Measurements from ENCODE around the gene EPHB1. TPM values are rescaled to one million over a fixed set of nuclear protein-coding genes. Genes with fewer than 3 reads are reported as not detected.
"Not testable (repeated sequence)": the region's sequence is repeated elsewhere in the genome, so short reads cannot be mapped to it uniquely, and the experiment has no call there.

EPHB1 gene
- total RNA-seq, 1 experiment from 2014 or later: not detected

- DNase-seq (ENCODE audit: low read depth, low spot score): no peak
- in situ Hi-C loops (cut with HindIII; ENCODE audit: low pct_unique_long_range_greater_than_20kb, low sequenced_read_pairs): no loop called here
These were observed 260.4 kb downstream of the EPHB1 start for GRCh38 chr3:135055449-135055848.

DNA sequence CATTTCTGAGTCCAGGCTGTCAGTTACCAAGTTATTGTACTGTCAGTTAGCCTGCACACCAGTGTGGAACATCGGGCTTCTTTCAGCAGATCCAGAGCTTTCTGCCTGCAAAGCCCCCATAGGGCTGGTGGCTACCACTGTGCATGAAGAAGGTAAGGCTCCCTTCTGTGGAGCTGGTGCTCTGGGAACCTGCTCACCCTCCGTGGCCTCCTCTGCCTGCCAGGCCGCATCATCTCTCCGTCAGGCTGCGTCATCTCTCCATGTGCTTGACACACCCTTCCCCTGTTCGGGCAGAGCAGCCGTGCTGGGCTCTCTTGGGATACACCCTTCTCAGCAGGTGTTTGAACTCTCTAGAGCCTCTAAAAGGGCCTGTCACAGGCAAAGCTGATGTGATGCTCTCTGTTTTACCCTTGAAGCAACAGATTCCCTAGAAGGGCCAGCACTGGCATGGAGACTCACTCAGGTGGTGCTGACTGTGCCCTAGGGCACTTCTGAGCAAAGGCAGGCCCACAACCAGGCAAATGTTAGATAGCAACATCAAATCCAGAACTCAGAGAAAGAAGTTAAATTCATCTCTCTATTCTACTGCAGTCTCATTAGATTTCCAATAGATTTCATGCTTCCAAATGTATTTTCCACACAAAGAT is 261.1 kb downstream of the EPHB1 start:
- in situ Hi-C loops (cut with HindIII; ENCODE audit: low pct_unique_long_range_greater_than_20kb, low sequenced_read_pairs): no loop called here
- DNase-seq (ENCODE audit: low read depth, low spot score): no peak

GRCh38 chr3:135056733-135057310 is 261.8 kb downstream of the EPHB1 start:
- in situ Hi-C loops (cut with HindIII; ENCODE audit: low pct_unique_long_range_greater_than_20kb, low sequenced_read_pairs): no loop called here
- no peak for DNase-seq (ENCODE audit: low read depth, low spot score)

- no peak for DNase-seq (ENCODE audit: low read depth, low spot score)
These were observed 262.9 kb downstream of the EPHB1 start for GRCh38 chr3:135057996-135058395.

DNA sequence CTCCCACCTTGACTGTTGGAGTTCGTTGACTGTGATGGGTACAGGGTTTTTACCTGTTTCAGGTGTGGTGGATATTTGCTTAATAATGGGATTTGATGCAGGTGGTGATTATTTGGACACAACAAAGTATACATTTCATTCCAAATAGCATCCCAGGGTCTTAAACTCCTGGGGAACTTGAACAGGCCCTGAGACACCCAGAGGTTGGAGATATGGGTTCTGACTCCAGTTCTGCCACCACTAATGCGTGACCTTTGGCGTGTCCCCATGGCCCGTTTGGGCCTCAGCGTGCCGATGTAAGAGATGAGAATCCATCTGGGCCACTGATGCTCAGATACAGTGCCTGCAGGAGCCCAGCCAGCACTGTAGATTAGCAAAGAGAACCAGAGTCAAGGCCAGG is 264.5 kb downstream of the EPHB1 start:
- DNase-seq (ENCODE audit: low read depth, low spot score): no peak
- in situ Hi-C loops (cut with HindIII; ENCODE audit: low pct_unique_long_range_greater_than_20kb, low sequenced_read_pairs): no loop called here

More at GRCh38 chr3:135057996-135058395, 262.9 kb downstream of the EPHB1 start:
- in situ Hi-C loops (cut with HindIII; ENCODE audit: low pct_unique_long_range_greater_than_20kb, low sequenced_read_pairs): no loop called here

DNA sequence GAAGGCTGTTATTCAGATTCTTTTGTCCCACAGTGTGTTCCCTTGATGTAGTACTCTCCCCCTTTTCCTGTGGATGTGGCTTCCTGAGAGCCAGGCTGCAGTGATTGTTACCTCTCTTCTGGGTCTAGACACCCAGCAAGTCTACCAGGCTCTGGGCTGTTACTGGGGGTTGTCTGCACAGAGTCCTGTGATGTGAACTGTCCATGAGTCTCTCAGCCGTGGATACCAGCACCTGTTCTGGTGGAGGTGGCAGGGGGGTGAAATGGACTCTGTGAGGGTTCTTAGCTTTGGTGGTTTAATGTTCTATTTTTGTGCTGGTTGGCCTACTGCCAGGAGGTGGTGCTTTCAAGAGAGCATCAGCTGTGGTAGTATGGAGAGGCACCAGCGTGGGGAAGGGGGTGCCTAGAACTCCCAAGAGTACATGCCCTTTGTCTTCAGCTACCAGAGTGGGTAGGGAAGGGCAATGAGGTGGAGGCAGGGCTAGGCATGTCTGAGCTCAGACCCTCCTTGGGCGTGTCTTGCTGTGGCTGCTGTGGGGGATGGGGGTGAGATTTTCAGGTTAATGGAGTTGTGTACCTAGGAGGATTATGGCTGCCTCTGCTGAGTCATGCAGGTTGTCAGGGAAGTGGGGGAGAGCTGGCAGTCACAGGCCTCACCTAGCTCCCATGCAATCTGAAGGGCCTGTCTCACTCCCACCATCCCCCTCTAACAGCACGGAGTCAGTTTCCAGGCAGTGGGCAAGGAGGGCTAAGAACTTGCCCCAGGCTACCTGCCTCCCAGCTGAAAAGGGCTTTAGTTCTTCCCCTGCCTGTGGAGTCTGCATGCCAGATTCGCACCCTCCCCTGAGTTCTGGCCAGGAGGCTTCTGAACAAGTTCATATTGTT is 272.0 kb downstream of the EPHB1 start:
- DNase-seq (ENCODE audit: low read depth, low spot score): peak; percentile 21
- in situ Hi-C loops (cut with HindIII; ENCODE audit: low pct_unique_long_range_greater_than_20kb, low sequenced_read_pairs): not testable (repeated sequence)

GRCh38 chr3:135068011-135068410 is 273.0 kb downstream of the EPHB1 start:
- DNase-seq (ENCODE audit: low read depth, low spot score): no peak
- in situ Hi-C loops (cut with HindIII; ENCODE audit: low pct_unique_long_range_greater_than_20kb, low sequenced_read_pairs): no loop called here

GRCh38 chr3:135069406-135069805 is 274.3 kb downstream of the EPHB1 start:
- in situ Hi-C loops (cut with HindIII; ENCODE audit: low pct_unique_long_range_greater_than_20kb, low sequenced_read_pairs): no loop called here
- no peak for DNase-seq (ENCODE audit: low read depth, low spot score)

DNA sequence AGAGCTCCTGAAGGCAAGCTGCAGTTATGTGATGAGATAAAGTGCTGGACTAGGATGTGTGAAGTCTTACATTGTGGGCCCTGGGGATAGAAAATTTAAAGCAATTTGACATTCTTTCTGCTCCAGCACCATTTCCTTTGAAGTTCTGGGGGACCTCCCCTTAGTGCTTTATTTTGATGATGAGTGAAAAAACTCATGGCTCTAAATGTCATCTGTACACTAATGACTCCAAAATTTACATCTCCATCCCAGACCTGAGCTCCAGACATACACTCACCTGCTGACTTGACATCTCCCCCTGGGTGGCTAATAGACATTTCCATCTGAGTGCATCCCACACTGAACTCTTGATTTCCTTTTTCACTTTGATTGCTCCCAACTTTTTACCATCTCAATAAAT is 276.4 kb downstream of the EPHB1 start:
- DNase-seq (ENCODE audit: low read depth, low spot score): no peak
- in situ Hi-C loops (cut with HindIII; ENCODE audit: low pct_unique_long_range_greater_than_20kb, low sequenced_read_pairs): no loop called here

- DNase-seq (ENCODE audit: low read depth, low spot score): no peak
- in situ Hi-C loops (cut with HindIII; ENCODE audit: low pct_unique_long_range_greater_than_20kb, low sequenced_read_pairs): no loop called here
These were observed 277.4 kb downstream of the EPHB1 start for GRCh38 chr3:135072431-135072830.

DNA sequence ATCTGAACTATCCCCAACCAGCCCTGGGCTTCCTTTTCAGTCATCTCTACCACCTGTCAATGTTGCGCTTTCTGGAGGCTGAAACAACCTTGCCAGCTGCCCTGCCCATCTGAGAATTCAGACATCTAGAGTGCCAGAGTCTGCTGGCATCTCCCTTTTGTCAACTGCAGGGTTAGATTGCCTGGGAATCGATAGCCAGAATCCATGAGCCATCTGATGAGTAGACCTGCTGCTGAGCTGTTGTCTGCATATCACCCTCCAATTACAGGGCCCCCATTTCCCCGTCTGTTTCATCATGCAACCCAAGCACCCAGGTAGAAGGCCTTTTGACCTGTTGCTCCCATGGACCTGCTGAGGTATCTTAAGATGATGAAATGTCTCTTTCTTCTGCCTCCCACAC is 280.1 kb downstream of the EPHB1 start:
- DNase-seq (ENCODE audit: low read depth, low spot score): no peak
- in situ Hi-C loops (cut with HindIII; ENCODE audit: low pct_unique_long_range_greater_than_20kb, low sequenced_read_pairs): no loop called here

DNA sequence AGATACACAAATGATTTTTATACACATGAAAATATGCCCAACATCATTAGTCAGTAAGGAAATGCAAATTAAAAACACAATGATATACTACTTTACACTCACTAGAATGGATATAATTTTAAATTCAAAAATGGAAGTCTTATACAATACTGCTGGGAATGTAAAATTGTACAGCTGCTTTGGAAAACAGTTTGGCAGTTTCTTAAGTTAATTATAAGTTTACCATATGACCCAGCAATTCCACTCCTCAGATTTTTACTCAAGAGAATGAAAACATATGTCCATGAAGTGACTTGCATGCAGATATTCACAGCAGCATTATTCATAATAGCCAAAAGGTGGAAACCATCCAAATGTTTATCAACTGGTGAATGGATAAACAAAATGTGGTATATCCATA is 281.3 kb downstream of the EPHB1 start:
- in situ Hi-C loops (cut with HindIII; ENCODE audit: low pct_unique_long_range_greater_than_20kb, low sequenced_read_pairs): no loop called here
- no peak for DNase-seq (ENCODE audit: low read depth, low spot score)

GRCh38 chr3:135077186-135077585 is 282.1 kb downstream of the EPHB1 start:
- no peak for DNase-seq (ENCODE audit: low read depth, low spot score)
- in situ Hi-C loops (cut with HindIII; ENCODE audit: low pct_unique_long_range_greater_than_20kb, low sequenced_read_pairs): no loop called here

DNA sequence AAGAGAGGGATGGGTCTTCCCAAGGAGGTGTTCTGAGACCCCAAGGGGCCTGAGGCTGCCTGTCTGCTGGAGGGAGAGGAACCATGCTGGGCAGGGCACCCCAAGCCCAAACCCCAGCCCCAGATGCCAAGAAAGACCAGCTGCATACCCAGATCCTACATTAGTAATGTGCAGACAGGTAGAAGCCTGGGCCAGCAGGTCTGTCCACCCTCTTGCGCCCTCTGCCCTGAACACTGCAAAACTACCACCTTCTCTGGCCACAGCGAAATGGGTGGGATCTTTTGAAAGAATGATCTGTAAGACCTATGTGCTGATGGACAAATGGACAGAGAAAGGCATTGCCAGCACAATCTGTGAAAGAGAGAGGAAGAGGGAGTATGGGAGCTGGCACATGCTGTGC is 283.2 kb downstream of the EPHB1 start:
- no peak for DNase-seq (ENCODE audit: low read depth, low spot score)
- in situ Hi-C loops (cut with HindIII; ENCODE audit: low pct_unique_long_range_greater_than_20kb, low sequenced_read_pairs): no loop called here

DNA sequence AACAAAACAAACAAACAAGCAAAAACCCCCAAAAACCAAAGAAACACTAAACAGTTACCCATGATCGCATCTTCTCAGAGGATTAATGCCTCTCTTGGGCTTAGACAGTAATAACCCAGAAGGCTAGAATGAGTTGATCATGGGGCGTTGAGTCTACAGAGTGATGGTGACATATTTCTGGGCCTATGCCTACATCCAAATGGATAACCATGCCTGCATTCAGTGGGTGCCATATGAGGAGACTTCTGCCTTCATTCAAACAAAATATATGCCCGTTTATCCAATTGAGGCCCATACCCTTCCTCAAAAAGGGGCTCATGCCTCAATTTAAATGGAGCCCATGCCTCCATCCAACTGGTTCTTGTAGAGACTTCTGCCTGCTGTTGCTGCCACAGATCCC is 284.0 kb downstream of the EPHB1 start:
- no peak for DNase-seq (ENCODE audit: low read depth, low spot score)
- in situ Hi-C loops (cut with HindIII; ENCODE audit: low pct_unique_long_range_greater_than_20kb, low sequenced_read_pairs): no loop called here

DNA sequence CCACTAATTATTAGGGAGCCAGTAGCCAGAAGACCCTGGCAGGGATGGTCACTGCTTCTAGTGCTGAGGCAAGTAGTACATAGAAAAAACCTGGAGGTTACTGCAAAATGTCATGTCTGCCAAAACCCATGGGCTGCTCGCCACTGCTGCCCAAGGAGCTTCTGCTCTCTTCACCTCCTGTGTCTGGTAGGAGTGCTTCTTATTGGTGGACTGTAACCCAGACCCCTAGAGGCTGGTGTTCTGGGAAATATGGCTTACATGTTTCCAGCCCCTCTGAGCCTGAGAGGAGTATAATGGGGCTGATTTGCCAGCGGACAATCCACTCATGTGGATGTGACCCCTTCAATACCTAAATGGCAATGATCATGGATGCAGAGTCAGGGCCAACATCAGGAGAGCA is 286.4 kb downstream of the EPHB1 start:
- no peak for DNase-seq (ENCODE audit: low read depth, low spot score)
- in situ Hi-C loops (cut with HindIII; ENCODE audit: low pct_unique_long_range_greater_than_20kb, low sequenced_read_pairs): no loop called here

DNA sequence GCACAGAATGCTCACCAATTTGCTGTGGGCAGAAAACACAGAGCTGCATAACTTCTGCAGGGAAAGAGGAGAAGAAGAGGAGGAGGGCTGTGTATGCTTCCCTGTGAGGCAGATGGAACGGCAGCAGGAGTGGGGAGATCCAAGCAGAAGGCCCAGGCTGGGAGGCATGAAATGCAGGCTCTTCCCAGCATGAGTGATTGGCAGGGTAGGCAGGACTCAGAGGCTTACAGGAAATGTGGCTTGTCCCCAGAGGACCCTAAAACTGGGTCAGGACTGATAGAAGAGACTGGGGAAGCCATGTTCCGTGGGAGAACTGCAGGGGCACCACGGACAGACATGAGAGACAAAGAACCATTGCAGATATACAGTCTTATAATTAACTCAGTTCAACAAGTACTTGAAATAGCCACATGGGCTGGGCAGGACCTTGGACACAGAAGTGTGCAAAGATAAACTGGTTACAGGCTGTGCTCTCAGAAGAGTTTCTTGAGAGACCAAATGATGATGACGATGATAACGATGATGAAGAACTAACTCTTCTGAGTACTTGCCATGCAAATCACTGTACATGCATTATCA is 286.9 kb downstream of the EPHB1 start:
- in situ Hi-C loops (cut with HindIII; ENCODE audit: low pct_unique_long_range_greater_than_20kb, low sequenced_read_pairs): no loop called here
- DNase-seq (ENCODE audit: low read depth, low spot score): no peak

DNA sequence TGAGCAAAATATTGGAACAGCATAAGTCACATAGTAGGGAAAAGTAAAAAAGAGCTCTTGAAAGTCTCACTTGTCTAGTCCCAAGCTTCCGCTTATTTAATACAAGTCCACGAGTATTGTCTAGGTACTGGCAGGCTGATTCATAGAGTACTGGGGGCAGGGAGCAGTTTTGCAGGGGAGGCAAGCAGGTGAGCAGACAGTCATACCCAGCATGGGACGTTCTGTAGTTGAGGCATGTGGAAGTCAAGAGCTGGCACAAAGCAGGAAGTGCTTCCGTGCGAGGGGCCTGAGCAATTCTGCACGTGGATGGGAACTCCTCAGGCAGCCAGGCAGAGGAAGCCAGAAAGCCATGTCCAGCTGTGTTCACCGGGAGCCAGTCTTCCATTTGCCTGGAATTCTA is 287.6 kb downstream of the EPHB1 start:
- in situ Hi-C loops (cut with HindIII; ENCODE audit: low pct_unique_long_range_greater_than_20kb, low sequenced_read_pairs): no loop called here
- no peak for DNase-seq (ENCODE audit: low read depth, low spot score)
